Urothelium cell line (cell line): ENCODE data around the gene DTD2.
A peak's percentile ranks its signal among the peaks of the same experiment; 100 is the strongest.
"Not testable (repeated sequence)": the region's sequence is repeated elsewhere in the genome, so short reads cannot be mapped to it uniquely, and the experiment has no call there.

ENCODE experiments used
- DNase-seq: peaks from one replicate; pipeline ENCODE4 v3.0.0; 2011; ENCODE audit warnings: low spot score, mixed read lengths
- FAIRE-seq: peaks from 2 replicates; lab custom pipeline; 2011; peaks lifted over from hg19 to GRCh38; lab: Jason Lieb, UNC

The DTD2 gene

DNA sequence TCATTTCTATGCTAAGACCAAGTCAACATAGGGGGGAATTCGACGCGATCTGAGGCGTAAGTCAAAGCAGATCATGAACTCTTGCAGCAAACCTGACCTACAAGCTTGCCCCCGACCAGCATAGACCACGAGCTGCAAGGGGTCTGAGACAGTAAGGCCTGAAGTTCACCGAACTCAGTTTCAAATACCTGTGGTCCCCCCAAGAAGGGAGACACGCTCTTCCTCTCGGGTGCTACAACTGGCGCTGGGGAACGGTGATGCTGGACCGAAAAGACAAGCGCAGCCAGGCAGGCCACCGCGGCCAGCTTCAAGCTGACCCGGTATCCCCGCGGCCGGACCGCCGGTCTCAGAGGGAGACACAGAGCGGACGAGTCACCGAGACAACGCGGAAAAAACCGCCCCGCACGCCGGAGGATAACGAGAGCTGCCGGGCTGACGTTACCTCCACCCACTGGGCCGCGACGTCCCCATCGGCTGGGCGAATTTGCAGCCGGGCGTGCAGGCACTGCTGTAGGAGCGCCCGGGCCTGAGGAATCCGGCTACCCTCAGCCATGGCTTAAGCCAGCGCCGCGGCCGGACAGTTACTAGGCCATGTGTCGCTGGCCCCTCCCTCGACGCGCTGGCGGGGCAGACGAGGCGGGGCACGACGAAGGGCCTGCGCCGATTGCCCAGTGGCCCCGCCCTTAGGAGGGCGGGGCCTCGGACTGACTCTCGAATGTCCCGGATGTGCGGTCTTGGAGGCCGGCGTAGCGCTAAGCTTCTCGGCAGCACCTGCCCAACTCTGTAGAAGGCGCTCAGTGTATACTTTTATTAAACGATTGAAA, at the start of gene DTD2:
TSS of gene DTD2 (minus strand) at position 666 of the 824 bp plus-strand sequence. CDS start at position 553, 113 bp downstream.
- peak; percentile 87 for FAIRE-seq
- DNase-seq = peak; percentile 97

DNA sequence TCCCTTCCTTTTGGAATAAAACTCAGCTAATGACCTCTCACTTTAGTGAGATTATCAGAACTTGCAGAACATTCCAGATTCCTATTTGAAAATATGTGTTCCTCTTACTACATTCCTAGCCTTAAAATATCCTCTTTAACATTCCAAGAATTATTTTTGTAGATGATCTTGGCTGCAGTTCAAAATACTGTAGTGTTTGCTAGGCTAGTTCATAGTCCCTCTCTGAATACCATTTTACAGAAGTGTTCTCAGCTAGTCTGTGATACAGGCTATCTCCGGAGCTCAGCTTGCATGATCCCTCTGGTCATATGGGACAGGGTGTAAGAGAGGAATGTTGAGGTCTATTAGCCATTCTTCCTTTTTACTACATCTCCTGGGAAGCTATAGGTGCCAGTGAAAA, 48.1 kb upstream of the DTD2 start:
- DNase-seq (no peak), FAIRE-seq (no peak)

DNA sequence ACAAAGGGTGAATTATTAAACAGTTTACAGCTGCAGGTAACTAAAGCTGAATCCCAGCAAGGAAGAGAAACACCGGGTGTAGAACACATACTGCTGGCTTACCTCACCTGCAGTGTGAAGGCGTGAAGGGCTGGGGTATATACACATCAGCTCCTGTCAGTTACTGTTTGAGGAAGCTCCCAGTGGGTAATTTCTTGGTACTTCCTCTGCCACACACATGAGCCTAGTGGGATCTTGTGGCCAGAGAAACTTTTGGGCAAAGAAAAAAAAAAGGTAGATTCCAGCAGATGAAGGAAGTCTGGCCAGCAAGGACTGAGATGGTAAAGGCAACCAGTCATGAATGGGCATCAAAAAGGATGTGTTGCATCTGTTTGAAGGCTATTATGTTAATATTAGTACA, 44.6 kb upstream of the DTD2 start:
- no peak for FAIRE-seq
- DNase-seq = no peak

DNA sequence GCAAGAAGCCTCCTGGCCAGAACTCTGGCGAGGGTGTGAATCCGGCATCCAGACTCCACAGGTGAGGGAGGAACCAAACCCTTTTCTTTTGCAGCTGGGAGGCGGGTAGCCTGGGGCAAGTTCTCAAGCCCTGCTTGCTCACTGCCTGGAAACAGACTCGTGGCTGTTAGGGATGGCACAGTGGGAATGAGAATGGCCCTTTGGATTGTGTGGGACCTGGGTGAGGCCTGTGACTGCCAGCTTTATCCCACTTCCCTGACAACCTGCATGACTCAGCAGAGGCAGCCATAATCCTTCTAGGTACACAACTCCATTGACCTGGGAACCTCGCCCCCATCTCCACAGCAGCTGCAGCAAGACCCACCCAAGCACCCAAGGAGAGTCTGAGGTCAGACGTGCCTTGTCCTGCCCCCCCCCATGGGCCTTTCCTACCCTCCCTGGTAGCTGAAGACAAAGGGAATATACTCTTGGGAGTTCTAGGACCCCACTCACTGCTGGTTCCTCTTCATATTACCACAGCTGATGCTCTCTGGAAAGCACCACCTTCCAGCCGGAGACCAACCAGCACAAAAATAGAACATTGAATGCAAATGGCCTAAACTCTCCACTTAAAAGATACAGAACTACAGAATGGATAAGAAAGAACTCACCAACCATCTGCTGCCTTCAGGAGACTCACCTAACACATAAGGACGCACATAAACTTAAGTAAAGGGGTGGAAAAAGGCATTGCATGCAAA, 35.6 kb upstream of the DTD2 start:
- FAIRE-seq = no peak
- no peak for DNase-seq

DNA sequence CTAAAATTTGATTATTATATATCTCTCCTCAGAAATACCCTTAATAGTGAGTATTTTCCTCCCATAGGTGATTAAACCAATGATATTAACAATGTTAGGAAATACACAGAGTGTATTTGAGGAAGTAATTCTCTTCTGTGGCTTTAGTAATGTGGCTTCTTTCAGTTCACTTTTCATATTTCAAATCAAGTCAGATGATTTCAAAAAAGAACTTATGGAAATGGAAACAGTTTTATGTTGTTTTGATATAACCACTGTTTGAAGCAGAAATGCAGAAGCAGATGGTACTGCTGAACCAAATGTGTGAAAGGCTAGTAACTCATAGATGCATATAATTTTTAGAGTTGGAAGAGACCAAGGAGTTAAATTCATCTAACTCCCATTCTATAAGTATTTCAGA, 32.4 kb upstream of the DTD2 start:
- FAIRE-seq = no peak
- no peak for DNase-seq

DNA sequence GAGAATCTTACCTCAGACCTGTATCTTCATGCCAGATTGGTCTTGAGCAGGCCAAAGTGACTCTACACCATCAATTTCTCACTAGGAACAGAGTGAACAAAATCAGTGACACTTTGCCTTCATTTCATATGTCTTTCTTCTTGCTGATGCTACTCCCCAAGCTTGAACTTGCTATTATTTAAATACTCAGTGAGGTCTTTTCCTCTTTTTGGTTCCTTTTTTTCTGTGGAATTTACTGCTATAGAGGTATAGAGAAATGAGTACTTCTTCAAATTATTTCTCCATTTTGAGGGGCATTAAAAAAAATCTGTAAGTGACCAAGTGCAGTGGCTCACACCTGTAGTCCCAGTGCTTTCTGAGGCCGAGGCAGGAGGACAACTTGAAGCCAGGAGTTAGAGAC, 30.6 kb upstream of the DTD2 start, which contains the start of gene GPR33:
TSS of gene GPR33 (minus strand) at position 154 of the 400 bp plus-strand sequence. CDS start 4,074 bp downstream, outside the sequence.
- FAIRE-seq (no peak), DNase-seq (no peak)

DNA sequence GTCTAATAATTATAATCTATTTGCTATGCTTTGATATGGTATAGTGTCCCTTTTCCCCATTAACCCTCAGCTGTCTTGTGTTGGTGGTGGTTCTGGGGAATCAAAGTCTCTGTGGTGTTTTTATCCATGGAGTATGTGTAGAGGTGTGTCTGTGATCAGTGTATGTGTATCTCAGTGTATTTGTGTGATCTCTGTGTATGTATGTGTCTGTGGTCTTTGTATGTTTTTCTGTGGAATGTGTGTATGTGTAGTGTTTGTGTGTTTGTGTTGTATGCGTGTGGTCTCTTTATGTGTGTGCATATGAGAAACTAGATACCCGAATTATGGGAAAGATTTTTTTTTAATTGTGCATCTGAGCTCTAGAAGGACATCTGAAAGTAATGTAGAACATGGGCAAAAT, 29.5 kb upstream of the DTD2 start:
- no peak for FAIRE-seq
- no peak for DNase-seq

DNA sequence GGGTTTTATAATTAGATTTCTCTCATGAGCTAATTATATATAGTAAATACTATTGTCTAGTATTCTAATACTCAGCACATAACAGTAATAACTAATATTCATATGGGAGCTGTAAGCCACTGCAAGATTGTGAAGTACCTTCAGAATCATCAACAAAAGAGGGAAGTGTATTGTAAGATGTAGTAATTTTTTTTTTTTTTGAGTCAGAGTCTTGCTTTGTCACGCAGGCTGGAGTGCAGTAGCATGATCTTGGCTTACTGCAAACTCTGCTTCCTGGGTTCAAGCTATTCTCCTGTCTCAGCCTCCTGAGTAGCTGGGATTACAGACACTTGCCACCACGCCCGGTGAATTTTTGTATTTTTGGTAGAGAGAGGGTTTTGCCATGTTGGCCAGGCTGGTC, 27.4 kb upstream of the DTD2 start:
- FAIRE-seq (no peak), DNase-seq (no peak)

DNA sequence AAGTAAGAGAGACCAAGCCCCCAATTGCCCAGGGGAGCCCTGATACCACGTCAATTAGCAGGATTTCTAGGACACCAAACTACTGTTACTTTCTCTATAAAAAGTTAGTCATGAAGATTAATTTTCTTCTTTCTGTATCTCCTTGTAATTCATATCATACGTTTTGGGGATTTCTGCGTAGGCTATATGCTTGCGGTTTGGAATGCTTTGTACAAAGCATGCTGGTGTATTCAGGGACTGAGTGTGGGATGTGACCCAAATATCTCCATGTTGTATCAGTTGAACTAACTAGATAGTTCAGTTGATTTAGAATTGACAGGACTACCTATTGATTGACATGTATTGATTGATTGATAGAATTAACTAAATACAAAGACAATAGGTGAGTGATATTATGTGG, 22.9 kb upstream of the DTD2 start:
- DNase-seq (no peak), FAIRE-seq (no peak)

DNA sequence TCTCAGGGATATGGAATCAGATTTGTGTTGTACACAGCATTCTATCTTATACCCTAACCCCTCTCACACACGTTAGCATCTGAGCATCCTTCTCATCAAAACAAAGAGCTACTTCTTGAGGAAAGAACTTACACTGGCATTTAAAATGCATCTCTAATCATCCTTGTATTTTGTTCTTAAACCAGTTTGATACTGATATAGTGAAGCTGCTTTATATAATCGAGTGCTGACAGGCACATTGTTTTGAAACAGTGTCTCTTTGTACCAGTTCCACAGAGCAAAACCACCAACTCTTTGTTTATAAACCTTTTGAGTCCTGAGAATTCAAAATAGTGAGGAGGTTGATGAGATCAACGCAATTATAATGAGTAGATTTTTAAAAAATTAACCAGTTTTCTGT, 21.7 kb upstream of the DTD2 start:
- DNase-seq (no peak), FAIRE-seq (no peak)

DNA sequence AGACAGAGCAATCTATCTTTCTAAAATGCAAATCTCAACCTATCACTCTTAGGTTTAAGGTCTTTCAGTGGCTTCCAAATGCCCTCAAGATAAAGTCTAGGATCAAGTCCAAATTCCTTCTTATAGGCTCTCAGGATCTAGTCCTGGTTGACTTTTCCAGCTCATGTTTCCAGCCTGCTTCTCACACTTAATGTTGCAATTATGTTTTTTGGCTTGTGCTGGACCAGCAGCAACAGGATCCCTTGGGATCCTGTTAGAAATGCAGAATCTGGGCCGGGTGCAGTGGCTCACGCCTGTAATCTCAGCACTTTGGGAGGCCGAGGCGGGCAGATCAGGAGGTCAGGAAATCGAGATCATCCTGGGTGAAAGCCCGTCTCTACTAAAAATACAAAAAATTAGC, 19.9 kb upstream of the DTD2 start:
- no peak for DNase-seq
- FAIRE-seq = no peak

DNA sequence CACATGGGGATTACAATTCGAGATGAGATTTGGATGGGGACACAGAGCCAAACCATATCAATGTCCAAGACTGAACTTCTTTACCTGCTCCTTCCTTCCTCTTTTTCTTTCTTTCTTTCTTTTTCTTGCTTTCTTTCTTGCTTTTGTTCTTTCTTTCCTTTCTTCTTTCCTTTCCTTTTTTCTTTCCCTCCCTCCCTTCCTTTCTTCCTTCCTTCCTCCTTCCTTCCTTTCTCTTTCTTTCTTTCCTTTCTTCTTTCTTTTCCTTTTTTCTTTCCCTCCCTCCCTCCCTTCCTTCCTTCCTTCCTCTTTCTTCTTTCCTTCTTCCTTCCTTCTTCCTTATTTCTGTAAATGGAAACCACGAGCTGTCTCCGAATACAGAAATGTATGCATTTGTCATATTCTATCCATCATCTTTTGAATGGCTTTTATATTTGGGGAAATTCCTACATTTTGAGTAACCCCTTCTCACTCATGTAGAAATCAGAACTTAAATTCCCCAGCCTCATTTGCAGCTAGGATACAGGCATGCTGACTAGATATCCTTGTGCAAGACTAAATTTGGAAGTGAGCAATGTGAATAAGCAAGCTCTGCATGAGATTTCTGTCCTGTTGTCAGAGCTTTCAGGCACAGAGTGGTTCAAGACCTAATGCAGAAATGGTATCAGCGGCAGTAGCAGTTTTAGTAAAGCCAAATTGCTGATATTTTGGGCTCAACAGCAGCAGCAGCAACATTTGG, 19.0 kb upstream of the DTD2 start:
- FAIRE-seq = no peak
- DNase-seq = no peak

DNA sequence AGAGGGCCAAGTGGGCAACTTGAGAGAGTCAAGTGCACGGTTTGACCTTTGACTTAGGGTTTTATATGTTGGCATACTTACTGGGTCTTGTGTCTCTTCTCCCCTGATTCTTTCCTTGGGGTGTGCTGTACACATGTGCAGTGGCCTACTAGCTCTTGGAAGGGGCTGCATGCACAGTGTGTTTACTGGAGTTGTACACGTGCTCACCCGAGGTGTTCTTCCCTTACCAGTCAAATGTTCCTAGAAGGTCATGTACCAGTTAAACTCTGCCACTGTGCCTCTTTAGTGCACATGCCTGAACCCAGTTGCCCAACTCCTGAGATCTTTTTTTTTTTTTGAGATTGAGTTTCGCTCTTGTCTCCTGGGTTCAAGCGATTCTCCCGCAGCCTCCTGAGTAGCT, 9.2 kb upstream of the DTD2 start:
- DNase-seq (no peak), FAIRE-seq (no peak)

DNA sequence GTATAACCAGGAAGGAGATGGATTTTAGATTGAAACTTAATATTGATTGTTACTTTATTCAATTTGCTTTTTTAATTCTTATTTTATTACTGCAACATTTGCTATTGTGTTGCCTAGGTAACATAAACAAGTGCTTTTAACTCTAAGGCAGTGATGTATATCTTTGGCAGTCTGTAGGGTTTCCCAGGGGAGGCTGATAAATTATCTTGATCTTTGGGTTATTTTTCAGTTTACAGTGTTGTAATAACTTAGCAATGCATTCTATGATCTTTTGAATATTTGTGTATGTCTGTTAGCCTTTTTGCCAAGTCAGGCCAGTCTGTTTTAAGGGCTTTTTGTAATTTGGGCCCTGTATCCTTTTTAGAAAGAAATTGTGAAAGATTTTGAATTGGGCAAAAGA, 7.8 kb upstream of the DTD2 start:
- no peak for FAIRE-seq
- DNase-seq = no peak

DNA sequence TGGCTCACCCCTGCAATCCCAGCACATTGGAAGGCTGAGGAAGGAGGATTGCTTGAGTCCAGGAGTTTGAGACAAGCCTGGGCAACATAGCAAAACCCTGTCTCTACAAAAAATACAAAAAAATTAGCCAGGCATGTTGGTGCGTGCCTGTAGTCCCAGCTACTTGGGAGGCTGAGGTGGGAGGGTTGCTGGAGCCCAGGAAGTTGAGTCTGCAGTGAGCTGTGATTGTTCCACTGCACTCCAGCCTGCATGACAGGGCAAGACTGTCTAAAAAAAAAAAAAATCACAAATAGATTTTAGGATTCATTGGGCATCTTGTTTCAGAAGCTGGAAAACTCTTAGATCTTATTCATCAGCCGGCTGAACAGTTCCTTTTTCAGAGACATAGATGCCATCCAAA, 5.1 kb upstream of the DTD2 start:
- DNase-seq, FAIRE-seq: not testable (repeated sequence)

DNA sequence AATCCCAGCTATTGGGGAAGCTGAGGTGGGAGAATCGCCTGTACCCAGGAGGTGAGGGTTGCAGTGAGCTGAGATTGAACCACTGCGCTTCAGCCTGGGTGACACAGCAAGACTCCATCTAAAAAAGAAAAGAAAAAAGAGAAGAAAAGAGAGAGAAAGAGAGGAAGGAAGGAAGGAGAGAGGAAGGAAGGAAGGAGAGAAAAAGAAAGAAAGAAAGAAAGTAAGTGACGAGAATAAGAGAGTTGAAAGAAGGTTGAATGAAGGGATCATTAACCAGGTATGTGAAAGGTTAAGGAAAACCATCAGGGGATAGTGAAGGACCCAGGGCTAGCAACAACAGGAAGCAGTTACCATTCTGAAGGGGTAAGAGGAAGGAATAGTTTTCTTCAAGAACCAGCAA, 4.2 kb upstream of the DTD2 start:
- DNase-seq = no peak
- FAIRE-seq = no peak

DNA sequence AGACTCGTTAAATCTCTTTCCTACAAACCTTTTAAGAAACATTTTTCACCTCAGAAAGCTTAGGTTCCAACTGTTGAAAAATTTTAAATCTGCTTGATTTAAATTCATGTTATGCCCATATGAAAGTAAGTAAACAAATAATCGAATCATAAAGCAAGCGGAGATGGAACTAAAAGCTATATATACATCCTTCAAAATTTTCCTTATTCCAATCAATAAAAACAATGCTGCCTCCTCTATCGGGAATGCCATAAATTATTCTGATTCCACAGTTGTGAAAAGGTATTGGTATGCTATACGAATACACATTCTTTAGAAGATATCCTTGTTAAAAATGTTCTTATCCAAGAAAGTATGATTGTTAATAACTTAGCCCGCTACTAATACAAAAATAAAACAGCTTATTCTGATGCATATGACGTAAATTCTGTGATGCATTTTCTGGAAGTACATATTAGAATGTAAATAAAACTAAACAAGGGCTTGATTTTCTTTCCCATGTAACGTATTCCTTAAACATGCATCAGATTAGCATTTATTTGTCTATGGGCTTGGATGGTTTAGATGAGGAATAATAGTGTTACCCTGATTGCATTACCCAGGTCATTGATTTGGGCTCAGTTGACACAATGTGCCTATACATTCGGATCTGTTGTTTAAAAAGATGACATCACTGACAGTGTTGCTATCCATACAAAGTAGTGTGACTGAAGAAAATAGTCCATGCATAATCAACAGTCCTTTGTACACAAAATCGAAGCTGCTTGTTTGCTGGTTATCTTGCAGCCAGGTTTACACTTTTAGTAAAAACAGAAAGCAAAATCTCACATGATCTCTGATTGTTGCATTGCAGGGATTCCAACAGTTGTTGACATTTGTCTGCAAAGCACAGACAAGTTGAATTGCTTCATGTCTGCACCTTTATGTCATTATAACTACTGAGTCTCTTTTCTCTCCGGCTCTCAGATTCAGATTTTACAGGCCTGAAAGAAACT, 656 bp upstream of the DTD2 start:
- FAIRE-seq = no peak
- DNase-seq = no peak

DNA sequence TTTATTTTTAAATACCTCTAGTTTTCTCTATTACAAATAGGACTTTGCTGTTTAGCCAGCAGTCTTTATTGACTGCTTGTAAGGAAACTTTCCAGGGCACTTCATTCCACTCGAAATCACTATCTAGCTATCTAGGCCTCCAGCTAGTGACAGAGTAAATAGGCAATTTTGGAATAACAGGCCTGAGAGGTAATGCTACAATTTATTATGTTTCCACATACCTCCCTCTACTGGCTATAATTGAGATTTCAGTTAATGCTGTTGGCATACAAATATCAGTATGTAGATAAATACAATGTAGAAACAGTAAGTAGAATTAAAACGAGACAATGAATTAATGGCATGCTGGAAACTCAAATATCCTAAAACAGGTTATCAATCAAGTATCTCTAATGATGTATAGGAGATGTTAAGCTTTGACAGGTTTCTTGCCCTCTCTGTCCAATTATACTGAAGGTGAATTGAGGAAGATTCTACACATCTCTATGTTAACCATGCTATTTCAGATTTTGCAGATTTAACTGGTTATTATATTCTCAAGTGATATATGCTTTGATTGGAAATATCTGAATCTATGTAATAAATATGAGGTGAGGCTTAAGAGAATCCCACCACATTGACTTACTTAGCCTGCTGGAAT, 7.2 kb downstream of the DTD2 start:
- DNase-seq (peak; percentile 12), FAIRE-seq (no peak)

DNA sequence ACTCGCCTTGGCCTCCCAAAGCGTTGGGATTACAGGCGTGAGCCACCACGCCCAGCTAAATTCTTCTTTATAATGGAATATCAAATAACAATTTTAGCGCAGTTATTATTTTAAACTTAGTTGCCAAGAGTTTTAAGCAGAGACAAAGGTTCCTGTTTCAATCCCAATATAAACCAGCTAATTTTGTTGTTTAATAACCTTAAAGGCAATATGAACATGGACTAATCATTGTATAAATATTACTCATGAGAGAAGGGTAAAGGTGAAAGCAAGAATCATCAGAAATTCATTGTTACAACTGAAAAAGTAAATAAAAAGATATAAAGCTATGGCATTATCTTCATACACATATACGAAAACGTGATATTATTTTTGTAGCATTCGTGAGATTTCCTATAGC, 8.2 kb downstream of the DTD2 start:
- FAIRE-seq = no peak
- DNase-seq = no peak

DNA sequence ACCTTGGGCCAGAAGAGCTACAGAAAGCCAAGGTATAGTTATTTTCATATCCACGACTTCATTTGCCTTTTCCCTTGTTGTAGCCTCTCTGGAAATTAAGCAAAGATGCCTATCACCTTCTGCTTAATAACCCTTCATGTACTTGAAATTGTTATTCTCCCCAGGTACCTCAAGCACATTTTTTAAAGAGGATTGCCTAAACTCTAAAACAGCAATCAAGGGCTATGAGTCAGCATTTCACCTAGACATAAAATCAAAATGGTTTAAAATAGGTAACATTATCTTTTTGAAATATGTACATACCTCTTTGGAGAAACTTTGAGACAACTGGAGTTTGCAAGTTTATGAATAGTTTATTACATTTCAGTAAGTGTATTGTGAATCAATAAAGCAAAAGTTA, 11.6 kb downstream of the DTD2 start:
- FAIRE-seq (no peak), DNase-seq (no peak)
